Erythroblast (primary cell): ENCODE results near the gene HDAC4.

Experiments
- GATA1 ChIP-seq: IDR thresholded peaks from 2 replicates; pipeline ENCODE4 v1.6.1; 2011; ENCODE audit warnings: low read depth, mild to moderate bottlenecking, control low read depth, low read length, moderate library complexity
- POLR2A ChIP-seq: IDR thresholded peaks from 2 replicates; pipeline ENCODE4 v1.6.1; 2011; ENCODE audit warnings: mild to moderate bottlenecking, low read length

DNA sequence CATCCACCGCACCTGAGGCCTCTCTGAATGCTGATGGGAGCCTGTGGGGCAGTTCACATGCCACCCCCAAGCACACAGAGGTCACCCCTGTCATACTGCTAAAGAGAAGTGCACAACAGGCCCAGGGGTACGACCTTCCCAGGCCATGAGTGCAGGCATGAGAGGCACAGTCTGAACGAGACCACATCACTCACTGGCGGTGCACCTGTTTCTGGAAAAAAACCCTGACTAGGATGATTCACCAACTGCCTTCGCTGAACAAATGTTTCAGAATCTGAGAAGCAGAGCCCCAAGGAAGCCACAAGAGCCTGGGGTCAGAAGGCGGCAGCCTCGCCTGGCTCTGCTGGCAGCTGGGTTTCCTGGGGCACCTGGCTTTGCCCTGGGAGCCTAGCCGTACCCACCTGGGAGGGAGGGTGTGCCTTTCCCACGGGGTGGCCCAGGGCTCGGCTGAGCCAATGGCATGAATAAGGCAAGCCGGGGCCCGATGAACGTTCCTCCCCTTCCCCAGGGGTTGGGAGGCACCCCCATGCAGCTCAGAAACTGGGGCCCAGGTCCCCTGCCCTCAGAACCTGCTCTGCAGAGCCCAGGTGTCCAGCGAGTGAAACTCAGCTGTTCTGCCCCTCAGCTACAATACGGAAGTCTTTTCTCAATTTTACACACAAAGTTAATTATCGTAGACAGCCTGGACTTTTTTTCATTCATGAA, 73.8 kb downstream of the HDAC4 start:
- TF ChIP-seq POLR2A (no peak), GATA1 (no peak)
